ENCODE results near the gene ARL14EPL. TPM values are rescaled to one million over a fixed set of nuclear protein-coding genes. Genes with fewer than 3 reads are reported as not detected.

ARL14EPL gene
- total and polyA plus RNA-seq, 2 donors (not counting 3 experiments of a cell fraction or from before 2014, with no cell fraction given): 0.10 to 0.58 TPM

- no peaks in the 10 kb centered on the region for H4K20me1 ChIP-seq (replicated peaks; ENCODE audit: control insufficient read depth, extremely low read depth, insufficient read depth, low read length)
- TF ChIP-seq POLR2AphosphoS5 (IDR thresholded peaks at IDR 0.05; ENCODE audit: insufficient read depth, low read depth, low read length) (no peak), FOS (IDR thresholded peaks at IDR 0.05; ENCODE audit: borderline replicate concordance, insufficient read depth, low read length) (no peak), POLR2A (IDR thresholded peaks at IDR 0.05; ENCODE audit: low read depth, low read length) (no peak), MYC (IDR thresholded peaks at IDR 0.05; ENCODE audit: low read depth, low read length) (no peak), MAX (IDR thresholded peaks at IDR 0.05; ENCODE audit: insufficient read depth, insufficient read length) (no peak), CTCF (IDR thresholded peaks at IDR 0.05; ENCODE audit: extremely low read depth in 1 of 2, insufficient read depth in 1 of 2, low read depth in 1 of 2, low read length in 2 of 2) (no peak), JUN (IDR thresholded peaks at IDR 0.05; ENCODE audit: borderline replicate concordance, insufficient read depth, insufficient read length, low read depth) (no peak), GATA2 (IDR thresholded peaks at IDR 0.05; ENCODE audit: insufficient read depth, insufficient read length, low read depth, low read length) (no peak), EZH2 (IDR thresholded peaks at IDR 0.05; ENCODE audit: borderline replicate concordance, low read depth, low read length, severe bottlenecking) (no peak)
- no peaks in the 10 kb centered on the region for H3K9me1 ChIP-seq (replicated peaks; ENCODE audit: control insufficient read depth, extremely low read depth, insufficient read depth, low read length)
- peaks cover 10 to 15% of the 10 kb centered on the region in 2 experiments for H3K27me3 ChIP-seq (ENCODE audit: control insufficient read depth in 2 of 2, insufficient read depth in 2 of 2, low read length in 2 of 2)
- no peaks in the 10 kb centered on the region for H3K4me1 ChIP-seq (ENCODE audit: control insufficient read depth, extremely low read depth, insufficient read depth, low read length)
- H2AFZ ChIP-seq (ENCODE audit: low read depth, low read length): no peak overlapping the region
- ChIA-PET POLR2A (no interaction called here), CTCF (interaction anchor here (1.0 kb wide), 1 partner anchor 174 kb away, joined by 5 read pairs; no protein-coding TSS in a partner anchor)
- intact Hi-C loops (cut with micrococcal nuclease) (no loop called here), dilution Hi-C loops (cut with MboI; ENCODE audit: extremely low pct_ligation_motif_present, low sequenced_read_pairs) (no loop called here)
- H3K79me2 ChIP-seq (ENCODE audit: control insufficient read depth, insufficient read depth, low read length): no peaks in the 10 kb centered on the region
- H3K4me2 ChIP-seq (ENCODE audit: insufficient read depth, low read length): no peak overlapping the region
- no peak overlapping the region for H3K4me3 ChIP-seq (replicated peaks in 1 of 3; ENCODE audit: insufficient read depth in 1 of 3, low read depth in 1 of 3, low read length in 3 of 3)
- H3K27ac ChIP-seq (ENCODE audit: insufficient read depth, low read depth, low read length): no peak overlapping the region
- H3K36me3 ChIP-seq (ENCODE audit: control insufficient read depth in 2 of 2, extremely low read depth in 1 of 2, insufficient read depth in 2 of 2, low read length in 2 of 2): no peaks in the 10 kb centered on the region
- no TSS peak for BruUV-seq (replicated peaks)
- no peak for DNase-seq (ENCODE audit: low read depth, low spot score)
- no peak overlapping the region for H3K9ac ChIP-seq (replicated peaks; ENCODE audit: extremely low read depth, insufficient read depth, low read length)
- no peak for FAIRE-seq
- no peaks in the 10 kb centered on the region for H3K9me3 ChIP-seq (replicated peaks; ENCODE audit: control insufficient read depth, insufficient read depth, low read length)
These were observed 30.1 kb downstream of the ARL14EPL start for GRCh38 chr5:116062352-116062751.
